Suppressor macrophage treated with lipopolysaccharide for 1 hour (primary cell): ENCODE data around the gene IFI35.
A peak's percentile ranks its signal among the peaks of the same experiment; 100 is the strongest.
"Not testable (repeated sequence)": the region's sequence is repeated elsewhere in the genome, so short reads cannot be mapped to it uniquely, and the experiment has no call there.

Source experiments
- DNase-seq, 3 donors: peaks; one replicate each; pipeline ENCODE4 v3.0.0-alpha.2; 2020 to 2022

The IFI35 gene

DNA sequence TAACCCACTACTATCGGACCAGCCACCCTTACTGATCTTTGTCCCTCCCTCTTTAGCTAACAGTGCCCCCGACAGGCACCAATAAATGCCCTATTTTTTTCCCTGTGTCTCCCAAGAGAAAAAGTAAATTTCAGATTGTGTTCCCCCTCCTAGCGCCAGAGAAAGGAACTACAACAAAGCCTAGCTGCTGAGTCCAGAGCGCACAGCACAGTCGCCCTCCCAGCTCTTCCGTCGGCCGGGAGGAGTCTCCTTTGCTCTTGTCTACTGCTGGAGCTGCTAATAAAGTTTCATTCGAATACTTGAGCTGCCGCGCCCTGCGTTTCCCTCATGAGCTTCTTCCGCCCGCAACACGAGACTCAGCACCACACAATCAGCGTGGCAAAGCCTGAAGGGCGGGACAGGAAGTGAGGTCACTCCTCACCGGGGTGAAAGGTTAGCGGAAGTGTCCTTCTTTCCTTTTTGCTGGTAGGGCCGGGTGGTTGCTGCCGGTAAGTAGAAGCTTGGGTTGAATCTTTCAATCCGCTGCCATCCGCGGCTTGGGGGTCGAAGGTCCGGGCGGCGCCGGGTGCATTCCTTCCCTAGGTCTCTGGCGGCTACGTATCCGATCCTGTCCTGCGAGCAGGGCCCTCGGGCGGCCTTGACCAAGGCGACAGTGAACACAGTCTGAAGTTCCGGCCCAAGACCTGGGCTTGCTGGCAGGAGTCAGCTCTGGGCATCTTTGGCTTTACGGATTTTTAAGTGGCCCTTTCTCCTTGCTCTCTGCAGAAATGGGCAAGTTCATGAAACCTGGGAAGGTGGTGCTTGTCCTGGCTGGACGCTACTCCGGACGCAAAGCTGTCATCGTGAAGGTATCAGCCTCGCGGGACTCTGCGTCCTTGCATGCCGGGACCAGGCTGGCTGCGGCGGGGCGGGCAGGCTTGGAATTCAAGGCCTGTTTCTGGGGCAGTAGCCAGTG, 8.3 kb upstream of the IFI35 start, which contains the start of gene RPL27:
Gene RPL27, plus strand, starts transcription at position 436 of the 955 bp plus-strand sequence. Its CDS starts 332 bp downstream, at position 768.
- DNase-seq = peak; percentile 97 to 100 (median 99)

- no peak for DNase-seq
These were observed 7.5 kb upstream of the IFI35 start for GRCh38 chr17:42999003-42999525.

DNA sequence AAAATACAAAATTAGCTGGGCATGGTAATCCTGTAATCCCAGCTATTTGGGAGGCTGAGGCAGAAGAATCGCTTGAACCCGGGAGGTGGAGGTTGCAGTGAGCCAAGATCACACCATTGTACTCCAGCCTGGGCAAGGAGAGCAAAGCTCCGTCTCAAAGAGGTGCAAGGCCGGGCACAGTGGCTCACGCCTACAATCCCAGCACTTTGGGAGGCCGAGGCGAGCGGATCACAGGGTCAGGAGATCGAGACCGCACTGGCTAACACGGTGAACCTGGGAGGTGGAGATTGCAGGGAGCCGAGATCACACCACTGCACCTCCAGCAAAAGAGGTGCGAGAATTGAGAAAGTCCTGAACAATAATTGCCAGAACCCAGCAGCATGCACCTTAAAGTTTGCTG, 5.7 kb upstream of the IFI35 start:
- not testable (repeated sequence) for DNase-seq

DNA sequence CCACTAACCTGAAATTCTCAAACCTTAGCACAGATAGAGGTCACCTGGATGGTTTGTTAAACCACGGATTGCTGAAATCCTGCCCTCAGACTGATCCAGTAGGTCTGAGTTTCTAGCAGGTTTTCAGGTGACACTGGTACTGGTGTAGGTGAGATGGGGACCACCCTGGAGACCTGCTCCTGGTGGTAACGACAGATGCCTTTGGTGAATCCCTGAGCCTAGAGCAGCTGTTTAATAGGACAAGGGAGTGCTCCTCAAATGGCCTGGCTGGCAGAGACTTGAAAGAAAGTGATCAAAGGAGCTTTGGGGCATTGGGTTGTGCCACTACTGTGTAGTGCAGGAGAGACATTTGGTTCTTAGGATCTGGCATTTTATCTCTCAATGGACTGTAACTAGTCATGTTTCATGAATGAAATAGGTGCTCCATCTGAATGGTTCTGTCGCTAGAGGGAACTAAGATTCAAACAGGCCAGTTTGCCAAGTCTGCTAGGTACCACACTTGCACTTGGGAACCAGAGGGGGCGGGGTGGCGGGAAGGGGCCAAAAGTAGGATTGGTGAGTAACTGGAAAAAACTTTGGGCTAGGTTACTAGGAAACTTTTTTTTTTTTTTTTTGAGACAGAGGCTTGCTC, 2.9 kb upstream of the IFI35 start:
- no peak for DNase-seq

DNA sequence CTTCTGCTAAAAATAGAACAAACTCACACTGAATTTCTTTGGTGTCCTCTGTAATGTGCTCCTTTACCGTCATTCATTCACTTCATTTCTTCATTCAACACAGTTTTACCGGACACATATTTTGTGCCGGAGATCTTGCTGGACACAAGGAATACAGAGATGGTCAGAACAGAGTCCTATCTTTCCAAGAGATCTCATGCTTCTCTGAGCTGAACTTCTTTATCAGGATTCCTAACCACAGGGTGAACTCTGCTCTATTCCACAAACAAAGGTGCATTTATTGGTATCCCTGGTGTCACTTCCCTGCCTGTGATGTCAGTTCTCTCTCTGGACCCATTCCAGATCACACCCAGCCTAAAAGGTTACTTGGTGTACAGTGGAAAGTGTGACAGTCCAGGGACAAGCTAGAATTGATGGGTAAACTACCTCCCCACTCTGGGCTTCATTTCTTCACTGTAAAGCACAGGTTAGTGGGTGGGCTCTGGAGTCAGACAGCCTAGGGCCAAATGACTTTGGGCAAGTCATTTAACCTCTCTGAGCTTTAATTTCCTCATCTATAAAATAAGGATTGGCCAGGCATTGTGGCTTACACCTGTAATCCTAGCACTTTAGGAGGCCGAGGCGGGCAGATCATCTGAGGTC, 4.2 kb downstream of the IFI35 start:
- DNase-seq = no peak

DNA sequence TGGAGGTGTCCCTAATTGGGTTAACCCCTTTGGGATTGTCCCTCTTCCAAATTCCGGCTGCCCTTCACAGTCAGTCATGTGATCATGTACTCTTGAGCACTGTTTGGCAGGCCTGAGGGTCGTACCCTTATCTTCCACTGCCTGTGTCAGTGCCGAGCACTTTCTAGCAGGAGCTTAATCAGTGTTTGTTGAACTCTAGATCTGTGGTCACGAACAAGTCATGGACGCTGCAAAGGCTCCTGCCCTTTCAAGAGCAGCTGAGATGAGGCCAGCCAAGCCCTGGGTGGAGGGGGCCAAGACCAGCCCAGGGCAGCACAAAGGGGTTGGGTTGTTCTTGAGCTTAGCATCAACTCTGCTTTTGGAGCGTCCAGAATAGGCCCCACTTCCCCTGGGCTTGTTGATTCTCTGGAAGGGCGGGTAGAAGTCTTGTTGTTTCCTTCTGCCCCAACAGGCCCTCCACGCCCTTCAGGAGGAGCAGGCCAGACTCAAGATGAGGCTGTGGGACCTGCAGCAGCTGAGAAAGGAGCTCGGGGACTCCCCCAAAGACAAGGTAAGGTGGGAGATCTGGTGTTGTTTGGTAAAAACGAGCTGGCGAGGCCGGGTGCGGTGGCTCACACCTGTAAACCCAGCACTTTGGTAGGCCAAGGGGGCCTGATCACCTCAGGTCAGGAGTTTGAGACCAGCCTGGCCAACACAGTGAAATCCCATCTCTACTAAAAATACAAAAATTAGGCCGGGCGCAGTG, 5.3 kb downstream of the IFI35 start:
- no peak for DNase-seq

DNA sequence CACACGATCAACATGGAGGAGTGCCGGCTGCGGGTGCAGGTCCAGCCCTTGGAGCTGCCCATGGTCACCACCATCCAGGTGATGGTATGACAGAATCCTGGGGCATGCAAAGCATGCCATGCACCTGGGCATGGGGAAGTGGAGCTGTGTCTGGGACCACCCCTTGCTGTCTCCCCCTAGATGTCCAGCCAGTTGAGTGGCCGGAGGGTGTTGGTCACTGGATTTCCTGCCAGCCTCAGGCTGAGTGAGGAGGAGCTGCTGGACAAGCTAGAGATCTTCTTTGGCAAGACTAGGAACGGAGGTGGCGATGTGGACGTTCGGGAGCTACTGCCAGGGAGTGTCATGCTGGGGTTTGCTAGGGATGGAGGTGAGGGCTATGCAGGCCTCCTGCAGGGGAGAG, 6.7 kb downstream of the IFI35 start:
- no peak for DNase-seq

GRCh38 chr17:43014020-43014648, 7.5 kb downstream of the IFI35 start:
- DNase-seq = peak in 2 of 3 donors; percentile 22 to 23

DNA sequence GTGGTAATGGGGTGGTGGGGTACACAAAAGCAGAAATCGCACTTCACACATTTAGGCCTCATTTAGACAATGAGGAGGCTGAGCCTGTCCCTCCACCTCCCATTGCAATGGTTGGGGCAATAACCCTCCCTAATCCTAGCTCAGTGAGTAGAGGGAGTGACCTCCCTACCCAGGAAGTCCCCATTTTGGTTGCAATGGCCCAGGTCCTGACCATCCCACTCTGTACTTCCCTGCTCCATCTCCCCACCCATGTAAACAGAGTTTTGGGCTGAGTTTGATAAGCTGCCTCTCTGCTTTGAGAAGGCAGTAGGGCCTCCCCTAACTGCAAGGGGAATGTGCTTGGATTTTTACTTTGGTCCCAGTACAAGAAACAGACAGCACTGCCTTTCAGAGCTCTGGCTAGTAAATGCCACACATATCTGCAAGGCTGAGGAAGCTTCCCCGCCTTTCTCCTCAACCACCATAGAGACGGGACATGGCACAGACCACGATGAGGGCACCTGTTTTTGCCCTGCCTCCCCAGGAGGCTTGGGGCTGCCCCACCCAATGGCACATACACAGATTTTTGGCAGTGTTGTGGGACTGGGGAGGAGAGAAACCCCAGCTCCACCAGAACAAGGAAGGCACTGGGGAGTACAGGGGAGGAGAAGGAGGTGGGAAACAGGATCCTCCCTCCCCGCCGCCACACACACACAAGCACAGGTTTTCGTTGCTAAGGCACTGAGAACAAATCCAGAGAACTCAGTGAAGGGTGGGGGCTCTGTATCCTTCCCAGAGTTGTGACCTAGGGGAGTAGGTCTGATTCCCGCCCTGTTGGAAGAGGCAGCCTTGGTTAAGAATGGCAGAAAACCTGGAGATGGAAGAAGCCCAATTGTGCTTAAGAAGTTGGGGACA, 8.3 kb downstream of the IFI35 start:
- peak in 2 of 3 donors; percentile 26 to 51 for DNase-seq

GRCh38 chr17:43015579-43015978, 9.0 kb downstream of the IFI35 start:
- no peak for DNase-seq

GRCh38 chr17:43016216-43016615, 9.6 kb downstream of the IFI35 start:
- no peak for DNase-seq

DNA sequence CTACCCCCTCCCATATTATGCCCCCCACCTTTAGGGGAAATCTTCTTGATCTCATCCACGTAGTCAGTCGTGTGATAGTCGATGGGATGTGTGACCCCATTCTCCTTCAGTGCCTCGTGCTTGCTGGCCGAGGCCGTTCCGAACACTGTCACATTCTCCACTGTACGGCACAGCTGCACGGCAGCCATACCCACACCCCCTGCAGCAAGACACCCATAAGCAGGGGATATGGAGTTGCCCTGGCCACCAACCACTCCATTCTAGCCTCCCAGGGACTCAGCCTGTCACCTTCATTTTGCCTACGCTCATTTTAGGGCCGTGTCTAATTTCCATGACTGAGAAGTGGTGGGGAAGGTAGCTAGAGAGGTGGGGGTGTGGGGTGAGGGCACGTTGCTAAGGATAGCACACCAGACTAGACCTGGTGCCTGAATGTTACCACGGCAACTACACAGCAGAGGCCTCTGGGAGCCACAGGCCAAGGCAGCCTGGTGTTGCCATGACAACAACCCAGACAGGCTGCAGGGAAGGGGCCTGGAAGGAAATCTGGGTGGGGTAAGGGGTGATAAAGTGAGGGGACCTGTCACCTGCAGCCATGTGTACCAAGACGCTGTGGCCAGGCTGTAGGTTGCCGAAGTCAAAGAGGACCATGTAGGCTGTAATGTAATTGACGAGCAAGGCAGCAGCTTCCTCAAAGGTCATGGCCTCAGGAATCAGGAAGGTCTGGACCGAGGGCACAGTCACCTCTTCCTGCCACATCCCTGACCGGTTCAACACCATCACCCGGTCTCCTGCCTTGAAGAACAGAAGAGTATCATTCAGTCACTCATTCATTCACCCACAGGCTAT, 11.6 kb downstream of the IFI35 start:
- peak in 2 of 3 donors; percentile 43 to 47 for DNase-seq

GRCh38 chr17:43018932-43019331, 12.3 kb downstream of the IFI35 start:
- DNase-seq = peak in 1 of 3 donors; percentile 10

- DNase-seq = no peak
These were observed 12.8 kb downstream of the IFI35 start for GRCh38 chr17:43019418-43019817.

DNA sequence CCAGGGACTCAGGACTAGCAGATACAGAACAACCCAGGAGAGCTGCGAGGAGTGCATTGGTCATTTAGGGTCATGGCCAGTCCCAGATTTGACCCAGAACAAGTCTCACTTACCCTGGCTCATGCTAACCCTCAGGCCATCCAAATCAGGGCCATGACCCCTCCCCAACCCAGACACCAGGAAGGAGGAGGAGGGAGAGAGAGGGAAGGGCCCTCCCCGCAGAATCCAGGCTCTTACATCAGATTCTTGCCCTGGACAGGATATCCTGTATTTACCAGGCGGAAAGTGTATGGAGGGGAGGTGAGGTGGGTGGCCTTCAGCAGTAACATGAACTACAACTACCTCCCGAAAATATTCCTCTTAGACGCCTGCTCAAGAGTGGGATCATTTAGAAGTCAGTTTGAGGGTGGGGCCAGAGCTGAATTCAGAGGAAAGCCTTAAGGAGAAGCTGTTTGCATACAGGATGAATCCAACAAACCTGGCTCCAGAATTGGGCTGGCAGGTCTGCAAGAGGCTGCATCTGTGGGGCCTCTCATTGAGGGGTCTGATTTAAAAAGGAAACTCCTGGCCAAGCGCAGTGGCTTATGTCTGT, 13.5 kb downstream of the IFI35 start:
- DNase-seq = peak in 1 of 3 donors; percentile 11

- DNase-seq = peak; percentile 81 to 89 (median 84)
These were observed 14.5 kb downstream of the IFI35 start for GRCh38 chr17:43020789-43021740.

GRCh38 chr17:43021741-43022512, 15.3 kb downstream of the IFI35 start, which contains the start of gene VAT1:
Gene VAT1, minus strand, starts transcription at chr17:43022385. Its CDS starts 63 bp downstream, at chr17:43022322.
- peak; percentile 81 to 94 (median 87) for DNase-seq
